ENCODE data around the gene GJA10.

The GJA10 gene

GRCh38 chr6:89921691-89922090 lies 27.4 kb downstream of the GJA10 start:
- no peak overlapping the region for H3K27ac ChIP-seq
- no peak overlapping the region for H3K4me3 ChIP-seq (ENCODE audit: low read depth in 1 of 2, low read length in 1 of 2)
- H3K9me3 ChIP-seq = no peaks in the 10 kb centered on the region

GRCh38 chr6:89924231-89924630 lies 30.0 kb downstream of the GJA10 start:
- Histone ChIP-seq H3K4me1 (ENCODE audit: control insufficient read depth in 1 of 2, insufficient read depth in 1 of 2, low read depth in 1 of 2, low read length in 1 of 2) (peaks cover 0 to 4% of the 10 kb centered on the region in 2 experiments), H3K27ac (no peak overlapping the region), H3K9me3 (no peaks in the 10 kb centered on the region), H3K27me3 (no peaks in the 10 kb centered on the region), H3K36me3 (no peaks in the 10 kb centered on the region), H3K4me3 (ENCODE audit: low read depth in 1 of 2, low read length in 1 of 2) (no peak overlapping the region)
- TF ChIP-seq CTCF (IDR thresholded peaks at IDR 0.05) = no peak

More at GRCh38 chr6:89921691-89922090, 27.4 kb downstream of the GJA10 start:
- H3K36me3 ChIP-seq = no peaks in the 10 kb centered on the region
- no peaks in the 10 kb centered on the region for H3K27me3 ChIP-seq
- H3K4me1 ChIP-seq (ENCODE audit: control insufficient read depth in 1 of 2, insufficient read depth in 1 of 2, low read depth in 1 of 2, low read length in 1 of 2) = peaks cover 0 to 4% of the 10 kb centered on the region in 2 experiments
- TF ChIP-seq CTCF (IDR thresholded peaks at IDR 0.05) = no peak

- Histone ChIP-seq H3K9me3 (no peaks in the 10 kb centered on the region), H3K27ac (no peak overlapping the region), H3K4me1 (ENCODE audit: control insufficient read depth in 1 of 2, insufficient read depth in 1 of 2, low read depth in 1 of 2, low read length in 1 of 2) (peaks cover 0 to 4% of the 10 kb centered on the region in 2 experiments), H3K4me3 (ENCODE audit: low read depth in 1 of 2, low read length in 1 of 2) (no peak overlapping the region), H3K27me3 (no peaks in the 10 kb centered on the region), H3K36me3 (no peaks in the 10 kb centered on the region)
- TF ChIP-seq CTCF (IDR thresholded peaks at IDR 0.05) = no peak
Observed at GRCh38 chr6:89925826-89926225, 31.6 kb downstream of the GJA10 start.

GRCh38 chr6:89927264-89927663 lies 33.0 kb downstream of the GJA10 start:
- peaks cover 0 to 4% of the 10 kb centered on the region in 2 experiments for H3K4me1 ChIP-seq (ENCODE audit: control insufficient read depth in 1 of 2, insufficient read depth in 1 of 2, low read depth in 1 of 2, low read length in 1 of 2)
- H3K36me3 ChIP-seq = no peaks in the 10 kb centered on the region
- no peaks in the 10 kb centered on the region for H3K9me3 ChIP-seq
- H3K27me3 ChIP-seq = no peaks in the 10 kb centered on the region
- H3K27ac ChIP-seq = no peak overlapping the region
- no peak overlapping the region for H3K4me3 ChIP-seq (ENCODE audit: low read depth in 1 of 2, low read length in 1 of 2)
- TF ChIP-seq CTCF (IDR thresholded peaks at IDR 0.05) = no peak

- Histone ChIP-seq H3K4me3 (ENCODE audit: low read depth in 1 of 2, low read length in 1 of 2) (no peak overlapping the region), H3K36me3 (no peaks in the 10 kb centered on the region), H3K9me3 (no peaks in the 10 kb centered on the region), H3K27me3 (no peaks in the 10 kb centered on the region), H3K27ac (no peak overlapping the region), H3K4me1 (ENCODE audit: control insufficient read depth in 1 of 2, insufficient read depth in 1 of 2, low read depth in 1 of 2, low read length in 1 of 2) (peaks cover 0 to 4% of the 10 kb centered on the region in 2 experiments)
- TF ChIP-seq CTCF (IDR thresholded peaks at IDR 0.05) = no peak
Observed at GRCh38 chr6:89927791-89928550, 33.7 kb downstream of the GJA10 start.

Data from neutrophil (primary cell).